H1 (cell line): Measurements from ENCODE around the gene MXI1. TPM values are rescaled to one million over a fixed set of nuclear protein-coding genes. Genes with fewer than 3 reads are reported as not detected.
A peak's percentile ranks its signal among the peaks of the same experiment; 100 is the strongest.

ENCODE experiments used
- CTCF ChIA-PET: fragments of 300-600 bp; sonication (Branson Sonifier 250); formaldehyde crosslinking; loops from one replicate; lab custom pipeline; 2021; ENCODE audit not compliant: partially characterized antibody; lab: Charles Lee
- POLR2A ChIA-PET: fragments of 300-600 bp; sonication (Branson Sonifier 250); formaldehyde crosslinking; loops from one replicate; lab custom pipeline; 2021; ENCODE audit warnings: inconsistent platforms; ENCODE audit not compliant: partially characterized antibody; lab: Charles Lee
- DNase-seq, 2 experiments: peaks; one replicate each; pipeline versions ENCODE4 v3.0.0 to v3.0.0-alpha.2; 2010 to 2022; ENCODE audit warnings: low spot score in 2 of 2, low read depth in 1 of 2, mixed read lengths in 1 of 2
- FAIRE-seq: peaks from 2 replicates; lab custom pipeline; 2011; peaks lifted over from hg19 to GRCh38; lab: Jason Lieb, UNC
- H2AFZ ChIP-seq: 2 replicates; pipeline ENCODE4 v1.8.1; 2012; ENCODE audit warnings: low read length, inconsistent platforms
- H2AK5ac ChIP-seq: 2 replicates; pipeline ENCODE4 v1.6.1; 2013; ENCODE audit warnings: low read depth, low read length
- H2BK120ac ChIP-seq: replicated peaks from 2 replicates; pipeline ENCODE3; 2013; ENCODE audit warnings: low read depth, low read length, inconsistent platforms
- H2BK12ac ChIP-seq: 2 replicates; pipeline ENCODE4 v1.6.1; 2013; ENCODE audit warnings: low read depth, low read length
- H2BK15ac ChIP-seq: 2 replicates; pipeline ENCODE4 v1.6.1; 2013; ENCODE audit warnings: low read length
- H2BK20ac ChIP-seq: 2 replicates; pipeline ENCODE4 v1.6.1; 2013; ENCODE audit warnings: low read length
- H2BK5ac ChIP-seq: 2 replicates; pipeline ENCODE4 v1.6.1; 2013; ENCODE audit warnings: low read depth, low read length
- H3K14ac ChIP-seq: 2 replicates; pipeline ENCODE4 v1.6.1; 2013; ENCODE audit warnings: inconsistent platforms; ENCODE audit not compliant: insufficient read length
- H3K18ac ChIP-seq: 2 replicates; pipeline ENCODE4 v1.6.1; 2013; ENCODE audit warnings: low read length; ENCODE audit errors: extremely low read depth
- H3K23ac ChIP-seq: 2 replicates; pipeline ENCODE4 v1.6.1; 2013; ENCODE audit warnings: inconsistent platforms; ENCODE audit not compliant: insufficient read length
- H3K23me2 ChIP-seq: 2 replicates; pipeline ENCODE4 v1.6.1; 2013; ENCODE audit warnings: low read depth, low read length
- H3K27ac ChIP-seq: 2 replicates; pipeline ENCODE4 v1.6.1; 2011; ENCODE audit warnings: low read depth, low read length, inconsistent platforms
- H3K27me3 ChIP-seq, 4 experiments: replicated peaks in 1 of 4; 1 replicate in 1 of 4; 2 replicates in 3 of 4; pipeline versions ENCODE4 v1.6.1 to v1.8.1; 2011 to 2013; ENCODE audit warnings: low read length in 3 of 4, mild to moderate bottlenecking in 3 of 4, inconsistent platforms in 2 of 4, mixed read lengths in 2 of 4, moderate library complexity in 1 of 4; ENCODE audit not compliant: control insufficient read depth in 3 of 4, insufficient read depth in 3 of 4; ENCODE audit errors: extremely low read depth in 1 of 4
- H3K36me3 ChIP-seq, 4 experiments: 2 replicates each; pipeline versions ENCODE4 v1.6.1 to v1.8.1; 2011 to 2013; ENCODE audit warnings: mild to moderate bottlenecking in 4 of 4, low read length in 3 of 4, moderate library complexity in 2 of 4, control low read depth in 1 of 4, inconsistent platforms in 1 of 4; ENCODE audit not compliant: insufficient read depth in 4 of 4, control insufficient read depth in 2 of 4
- H3K4ac ChIP-seq: replicated peaks from 2 replicates; pipeline ENCODE3; 2013; ENCODE audit warnings: low read length, low read depth, mixed read lengths, inconsistent platforms; ENCODE audit not compliant: insufficient read length
- H3K4me1 ChIP-seq, 4 experiments: replicated peaks in 1 of 4; 1 replicate in 1 of 4; 2 replicates in 3 of 4; pipeline versions ENCODE4 v1.6.1 to v1.8.1; 2011 to 2013; ENCODE audit warnings: low read length in 3 of 4, inconsistent platforms in 2 of 4, mixed read lengths in 1 of 4; ENCODE audit not compliant: insufficient read depth in 4 of 4, control insufficient read depth in 3 of 4
- H3K4me2 ChIP-seq, 2 experiments: 2 replicates each; pipeline versions ENCODE4 v1.6.1 to v1.8.1; 2011 to 2013; ENCODE audit warnings: low read depth in 2 of 2, low read length in 2 of 2, control low read depth in 1 of 2, inconsistent platforms in 1 of 2, mild to moderate bottlenecking in 1 of 2; ENCODE audit not compliant: insufficient read depth in 1 of 2
- H3K4me3 ChIP-seq, 4 experiments: fragments of 200-600, 300-600 bp in 1 of 4; sonication (generic), shearing (Covaris generic), sonication (Bioruptor Twin) in 1 of 4; 2 replicates each; pipeline versions ENCODE4 v1.5.1 to v1.8.1; 2011 to 2016; ENCODE audit warnings: low read length in 4 of 4, low read depth in 3 of 4, control low read depth in 2 of 4, inconsistent platforms in 2 of 4, mild to moderate bottlenecking in 2 of 4, mixed read lengths in 1 of 4, moderate library complexity in 1 of 4; ENCODE audit not compliant: insufficient read depth in 2 of 4; ENCODE audit errors: extremely low read depth in 1 of 4
- H3K56ac ChIP-seq: replicated peaks from 2 replicates; pipeline ENCODE3; 2013; ENCODE audit warnings: low read depth, mild to moderate bottlenecking, mixed read lengths, low read length, inconsistent platforms; ENCODE audit not compliant: insufficient read length
- H3K79me1 ChIP-seq: 2 replicates; pipeline ENCODE4 v1.6.1; 2013; ENCODE audit warnings: low read depth, low read length, control low read depth
- H3K79me2 ChIP-seq, 2 experiments: 2 replicates each; pipeline versions ENCODE4 v1.6.1 to v1.8.1; 2012 to 2013; ENCODE audit warnings: low read length in 2 of 2, mild to moderate bottlenecking in 2 of 2, inconsistent platforms in 1 of 2; ENCODE audit not compliant: insufficient read depth in 2 of 2, control insufficient read depth in 1 of 2
- H3K9ac ChIP-seq, 4 experiments: replicated peaks in 1 of 4; 1 replicate in 1 of 4; 2 replicates in 3 of 4; pipeline versions ENCODE4 v1.6.1 to v1.8.1; 2011 to 2013; ENCODE audit warnings: low read depth in 3 of 4, low read length in 3 of 4, control low read depth in 2 of 4, mild to moderate bottlenecking in 2 of 4, moderate library complexity in 2 of 4, inconsistent platforms in 1 of 4; ENCODE audit errors: extremely low read depth in 1 of 4
- H3K9me3 ChIP-seq, 2 experiments: 2 replicates each; pipeline versions ENCODE4 v1.6.1 to v1.8.1; 2012 to 2013; ENCODE audit warnings: mild to moderate bottlenecking in 2 of 2, moderate library complexity in 2 of 2, control low read depth in 1 of 2, inconsistent platforms in 1 of 2, low read depth in 1 of 2, low read length in 1 of 2, mixed read lengths in 1 of 2; ENCODE audit not compliant: insufficient read depth in 2 of 2
- H4K20me1 ChIP-seq, 2 experiments: replicated peaks in 1 of 2; 2 replicates each; pipeline versions ENCODE3 to v1.8.1; 2011 to 2013; ENCODE audit warnings: inconsistent platforms in 2 of 2, low read length in 2 of 2, mild to moderate bottlenecking in 1 of 2; ENCODE audit not compliant: insufficient read depth in 2 of 2, control insufficient read depth in 1 of 2
- H4K5ac ChIP-seq: 2 replicates; pipeline ENCODE4 v1.6.1; 2013; ENCODE audit warnings: low read length, low read depth, mixed read lengths, inconsistent platforms; ENCODE audit not compliant: insufficient read length
- H4K8ac ChIP-seq: 2 replicates; pipeline ENCODE4 v1.8.0; 2013; ENCODE audit warnings: mild to moderate bottlenecking, moderate library complexity, low read length, inconsistent platforms; ENCODE audit not compliant: insufficient read depth; ENCODE audit errors: extremely low read depth
- H4K91ac ChIP-seq: replicated peaks from 2 replicates; pipeline ENCODE3; 2013; ENCODE audit warnings: low read length, mixed read lengths, inconsistent platforms; ENCODE audit not compliant: insufficient read length
- ATF2 ChIP-seq: IDR thresholded peaks from 2 replicates; pipeline ENCODE4 v1.6.1; 2012; ENCODE audit warnings: low read length, inconsistent platforms
- CREB1 ChIP-seq: IDR thresholded peaks from 2 replicates; pipeline ENCODE4 v1.6.1; 2012; ENCODE audit warnings: inconsistent platforms
- JUN ChIP-seq: IDR thresholded peaks from 2 replicates; pipeline ENCODE4 v1.6.1; 2011; ENCODE audit warnings: low read depth, mild to moderate bottlenecking, improper control_type of control experiment, low read length
- RBBP5 ChIP-seq: IDR thresholded peaks from 2 replicates; pipeline ENCODE4 v1.7.1; 2012; ENCODE audit warnings: low read depth, mild to moderate bottlenecking, inconsistent platforms, low read length, moderate library complexity, borderline replicate concordance
- RNF2 ChIP-seq: fragments of 200-900, 300-1000 bp; sonication (generic); IDR thresholded peaks from 2 replicates; pipeline ENCODE4 v1.7.1; 2016; ENCODE audit warnings: borderline replicate concordance, low read depth, mild to moderate bottlenecking, antibody characterized with exemption, low read length; ENCODE audit not compliant: poor library complexity, severe bottlenecking; ENCODE audit errors: missing control alignments
- SAP30 ChIP-seq: fragments of 300-600 bp; sonication (generic); IDR thresholded peaks from 2 replicates; pipeline ENCODE4 v1.7.1; 2012; ENCODE audit warnings: low read length, moderate library complexity, mild to moderate bottlenecking, inconsistent platforms; ENCODE audit not compliant: insufficient read depth, insufficient replicate concordance
- SP1 ChIP-seq: IDR thresholded peaks from 2 replicates; pipeline ENCODE4 v1.6.1; 2011; ENCODE audit warnings: low read depth, low read length
- TAF1 ChIP-seq: IDR thresholded peaks from 2 replicates; pipeline ENCODE4 v1.6.1; 2011; ENCODE audit warnings: mild to moderate bottlenecking, low read depth, low read length
- TEAD4 ChIP-seq: IDR thresholded peaks from 2 replicates; pipeline ENCODE4 v1.6.1; 2012; ENCODE audit warnings: low read depth, low read length, inconsistent platforms, mixed read lengths
- YY1 ChIP-seq: IDR thresholded peaks from 2 replicates; pipeline ENCODE4 v1.6.1; 2011; ENCODE audit warnings: low read depth, mild to moderate bottlenecking, low read length
- WGBS, 2 experiments: shearing (Covaris generic) in 1 of 2; methylation state at CpG; one replicate each; pipeline versions ENCODE4 v1.1.6 to v1.1.7; 2013 to 2015; ENCODE audit warnings: low lambda C conversion rate in 2 of 2, mixed read lengths in 2 of 2, inconsistent platforms in 1 of 2, low coverage in 1 of 2, missing lambda C conversion rate in 1 of 2; ENCODE audit not compliant: insufficient replicate concordance in 2 of 2, insufficient coverage in 1 of 2, insufficient read length in 1 of 2; ENCODE audit errors: extremely low coverage in 1 of 2, missing lambda C conversion rate in 1 of 2; 5-methylcytosine and 5-hydroxymethylcytosine counted together
- polyA plus RNA-seq, 7 experiments: library from polyadenylated mRNA; depleted of rRNA in 3 of 7; stranded (reverse) in 5 of 7; unstranded in 2 of 7; fragments of >200 nt in 5 of 7; fragments of 200-250 nt in 2 of 7; gene quantifications; 1 replicate in 5 of 7; 2 replicates in 1 of 7; 4 replicates in 1 of 7; pipeline versions ENCODE4 v1.2.1 to v1.2.3, GENCODE V29; 2011 to 2013; ENCODE audit warnings: missing spikeins in 2 of 7, mixed read lengths in 2 of 7
- total RNA-seq: library from RNA; stranded (reverse); fragmentation: NEBNext Ultra II Directional; extraction: Animal tissue kit (Norgen Biotek cat#: 25700); gene quantifications from 2 replicates; pipeline ENCODE4 v1.2.1, GENCODE V29; 2021

The MXI1 gene
- total and polyA plus RNA-seq, 2 of the 8 experiments (the other 6 are each of a cell fraction or from before 2014, with no cell fraction given): 5.7 to 8.8 TPM

GRCh38 chr10:110278562-110279406, 71.4 kb downstream of the MXI1 start:
- H2AK5ac ChIP-seq: no peak overlapping the region
- H3K4me3 ChIP-seq: no peak overlapping the region
- no peaks in the 10 kb centered on the region for H3K27me3 ChIP-seq
- H3K9ac ChIP-seq: no peak overlapping the region
- ChIA-PET CTCF (interaction anchor here (0.6 to 3.7 kb wide), 33 partner anchors 9 to 395 kb away, joined by 3 to 47 read pairs (median 4); partner anchors contain the start of gene MXI1), POLR2A (interaction anchor here (0.9 to 1.6 kb wide), 2 partner anchors 10 to 24 kb away, joined by 3 to 4 read pairs; no protein-coding TSS in a partner anchor)
- no peak overlapping the region for H3K18ac ChIP-seq
- H3K4ac ChIP-seq: no peak overlapping the region
- no peak overlapping the region for H2BK12ac ChIP-seq
- no peaks in the 10 kb centered on the region for H3K4me1 ChIP-seq
- no peaks in the 10 kb centered on the region for H3K79me2 ChIP-seq
- no peak overlapping the region for H2BK120ac ChIP-seq
- no peaks in the 10 kb centered on the region for H3K9me3 ChIP-seq
- H2BK20ac ChIP-seq: no peak overlapping the region
- no peak overlapping the region for H3K56ac ChIP-seq
- H3K36me3 ChIP-seq: no peaks in the 10 kb centered on the region; a peak in 1 of 8 replicates
- H2BK5ac ChIP-seq: no peak overlapping the region
- peak; percentile 24 for FAIRE-seq
- no peak overlapping the region for H4K5ac ChIP-seq
- no peak overlapping the region for H3K4me2 ChIP-seq
- no peaks in the 10 kb centered on the region for H4K20me1 ChIP-seq
- H2BK15ac ChIP-seq: no peak overlapping the region
- H3K79me1 ChIP-seq: no peaks in the 10 kb centered on the region
- H3K23me2 ChIP-seq: no peaks in the 10 kb centered on the region
- DNase-seq: no peak
- H2AFZ ChIP-seq: no peak overlapping the region
- H3K14ac ChIP-seq: no peak overlapping the region
- H3K23ac ChIP-seq: no peak overlapping the region
- H3K27ac ChIP-seq: no peak overlapping the region
- H4K91ac ChIP-seq: no peak overlapping the region
- no peak overlapping the region for H4K8ac ChIP-seq
- WGBS, 2 experiments: 86% methylated on average over 7 of the region's 7 CpGs; no CpG with 5 or more reads in 1 of the 2 experiments
- TF ChIP-seq SAP30 (no peak), SP1 (no peak), YY1 (no peak), TAF1 (no peak), CREB1 (no peak), JUN (no peak), TEAD4 (no peak), ATF2 (no peak), RBBP5 (no peak), RNF2 (no peak)
